LNCaP clone FGC (cell line): ENCODE data around the gene RHCG.

ENCODE experiments used
- DNase-seq: peaks from one replicate; pipeline ENCODE4 v3.0.0-alpha.2; 2011; ENCODE audit warnings: low read depth
- H3K4me3 ChIP-seq: 2 replicates; pipeline ENCODE4 v1.5.1; 2011; ENCODE audit warnings: mild to moderate bottlenecking, low read depth, low read length, control low read depth
- TF ChIP-seq, protein P1 (sequence below): IDR thresholded peaks from 2 replicates; pipeline ENCODE4 v1.5.1; 2012; ENCODE audit warnings: mild to moderate bottlenecking; ENCODE audit not compliant: control insufficient read depth, insufficient read depth; ENCODE audit errors: extremely low read depth

Gene RHCG

DNA sequence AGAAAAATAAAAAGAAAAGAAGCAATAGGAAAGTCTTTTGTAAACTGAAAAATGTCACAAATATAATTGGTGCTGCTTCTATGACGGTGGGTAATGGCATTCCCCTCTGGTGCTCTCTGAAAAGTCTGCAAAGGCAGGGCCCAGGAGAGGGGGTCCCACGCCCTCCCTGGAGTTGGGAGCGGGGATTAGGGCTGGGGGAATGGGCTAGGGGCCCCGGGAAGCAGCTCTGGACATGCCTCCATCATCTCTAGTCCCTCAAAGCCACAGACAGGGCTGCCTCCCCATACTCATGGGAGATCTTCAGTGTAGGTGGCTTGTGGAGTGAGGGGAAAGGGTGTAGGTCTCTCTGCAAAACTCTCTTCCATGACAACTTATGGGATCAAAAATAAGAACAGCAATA, 7.8 kb upstream of the RHCG start:
- TF ChIP-seq, protein P1, sequence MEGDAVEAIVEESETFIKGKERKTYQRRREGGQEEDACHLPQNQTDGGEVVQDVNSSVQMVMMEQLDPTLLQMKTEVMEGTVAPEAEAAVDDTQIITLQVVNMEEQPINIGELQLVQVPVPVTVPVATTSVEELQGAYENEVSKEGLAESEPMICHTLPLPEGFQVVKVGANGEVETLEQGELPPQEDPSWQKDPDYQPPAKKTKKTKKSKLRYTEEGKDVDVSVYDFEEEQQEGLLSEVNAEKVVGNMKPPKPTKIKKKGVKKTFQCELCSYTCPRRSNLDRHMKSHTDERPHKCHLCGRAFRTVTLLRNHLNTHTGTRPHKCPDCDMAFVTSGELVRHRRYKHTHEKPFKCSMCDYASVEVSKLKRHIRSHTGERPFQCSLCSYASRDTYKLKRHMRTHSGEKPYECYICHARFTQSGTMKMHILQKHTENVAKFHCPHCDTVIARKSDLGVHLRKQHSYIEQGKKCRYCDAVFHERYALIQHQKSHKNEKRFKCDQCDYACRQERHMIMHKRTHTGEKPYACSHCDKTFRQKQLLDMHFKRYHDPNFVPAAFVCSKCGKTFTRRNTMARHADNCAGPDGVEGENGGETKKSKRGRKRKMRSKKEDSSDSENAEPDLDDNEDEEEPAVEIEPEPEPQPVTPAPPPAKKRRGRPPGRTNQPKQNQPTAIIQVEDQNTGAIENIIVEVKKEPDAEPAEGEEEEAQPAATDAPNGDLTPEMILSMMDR: no peak
- DNase-seq: no peak
- H3K4me3 ChIP-seq: no peak overlapping the region

DNA sequence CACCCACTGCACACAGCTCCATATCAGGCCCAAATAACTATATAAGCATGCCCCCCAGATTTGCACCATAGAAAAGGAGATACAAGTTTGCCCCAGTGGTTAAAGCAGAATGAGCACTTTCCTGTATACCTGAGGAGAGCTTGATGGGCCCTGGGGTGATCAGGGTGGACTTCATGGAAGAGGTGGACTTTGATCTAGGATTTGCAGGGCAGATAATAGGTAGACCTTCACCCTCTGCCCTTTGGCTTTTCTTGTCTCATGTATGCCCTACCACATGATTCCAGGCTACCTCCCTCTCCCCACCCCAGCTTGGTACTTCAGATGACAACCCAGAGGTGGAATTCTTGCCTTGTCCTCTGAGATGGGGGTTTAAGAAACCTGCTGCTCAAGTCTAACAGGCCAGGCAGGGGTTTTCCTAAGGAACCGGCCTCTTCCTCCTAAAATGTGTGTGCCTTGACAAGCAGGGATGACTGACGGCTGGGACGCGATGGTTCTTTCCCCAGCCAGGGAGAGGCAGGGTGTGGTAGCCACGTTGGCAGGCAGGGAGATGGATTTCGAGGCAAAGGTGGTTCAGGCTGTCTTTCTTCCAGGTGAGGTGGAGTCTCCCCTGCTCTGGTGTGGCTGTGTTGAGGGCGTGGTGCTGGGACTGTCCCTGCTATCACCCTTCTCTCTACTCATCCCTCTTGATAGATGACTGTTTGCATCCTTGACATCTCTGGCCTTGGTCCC, 6.6 kb upstream of the RHCG start:
- no peak for DNase-seq
- H3K4me3 ChIP-seq: no peak overlapping the region
- TF ChIP-seq, protein P1: no peak

DNA sequence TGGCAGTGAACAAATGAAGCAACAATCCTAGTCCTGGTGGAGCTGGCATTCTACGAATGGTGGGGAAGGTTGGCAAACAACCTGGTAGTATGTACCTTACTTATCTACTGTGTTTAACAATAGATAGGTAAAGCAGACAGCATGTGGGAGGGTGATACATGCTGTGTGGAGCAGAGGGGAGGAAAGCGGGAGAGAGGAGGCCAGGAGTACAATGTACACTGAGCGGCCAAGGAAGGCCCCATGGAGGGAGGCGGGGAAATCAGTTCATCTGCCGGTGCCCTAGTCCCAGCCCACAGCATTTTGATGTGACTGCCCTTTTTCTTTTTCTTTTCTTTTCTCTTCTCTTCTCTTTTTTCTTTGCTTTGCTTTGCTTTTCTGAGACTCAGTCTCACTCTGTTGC, 5.3 kb upstream of the RHCG start:
- no peak for DNase-seq
- TF ChIP-seq, protein P1: no peak

DNA sequence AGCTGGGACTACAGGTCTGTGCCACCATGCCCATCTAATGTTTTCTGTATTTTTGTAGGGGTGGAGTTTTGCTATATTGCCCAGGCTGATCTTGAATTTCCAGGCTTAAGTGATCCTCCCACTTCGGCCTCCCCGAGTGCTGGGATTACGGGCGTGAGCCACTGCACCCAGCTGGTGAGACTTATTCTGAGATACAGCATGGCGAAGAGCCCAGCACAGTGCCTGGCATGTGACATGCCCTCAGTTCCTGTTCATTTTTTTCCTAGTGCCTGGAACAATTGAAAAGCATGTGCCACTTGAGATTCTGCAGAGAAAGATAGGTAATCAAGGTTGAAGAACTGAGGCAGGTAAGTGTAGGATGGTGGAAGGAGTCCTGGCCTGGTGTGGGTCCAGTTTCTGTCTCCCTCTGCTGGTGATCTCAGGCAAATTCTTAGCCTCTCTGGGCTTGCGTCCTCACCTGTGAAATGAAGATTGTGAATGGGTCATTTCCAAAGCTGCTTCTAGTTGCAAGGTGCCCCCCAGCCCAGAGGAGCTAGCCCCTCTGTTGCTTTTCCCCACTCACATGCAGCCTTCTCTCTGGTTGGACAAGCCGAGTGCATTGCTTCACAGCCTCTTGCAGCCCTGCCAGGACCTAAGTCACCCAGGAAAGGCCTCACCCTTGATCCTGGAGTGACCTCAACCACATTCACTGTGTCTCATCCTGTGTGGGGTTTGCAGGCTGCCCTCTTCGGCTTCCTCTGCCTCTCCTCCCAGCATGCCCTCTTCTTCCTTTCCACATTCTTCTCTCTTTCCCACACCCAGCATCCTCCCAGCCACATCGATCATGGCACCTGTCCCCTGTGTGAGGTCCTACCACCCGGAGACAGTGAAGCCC, 4.3 kb upstream of the RHCG start:
- no peak for DNase-seq
- H3K4me3 ChIP-seq: no peak overlapping the region

More for the DNA sequence above, 5.3 kb upstream of the RHCG start:
- H3K4me3 ChIP-seq: no peak overlapping the region

DNA sequence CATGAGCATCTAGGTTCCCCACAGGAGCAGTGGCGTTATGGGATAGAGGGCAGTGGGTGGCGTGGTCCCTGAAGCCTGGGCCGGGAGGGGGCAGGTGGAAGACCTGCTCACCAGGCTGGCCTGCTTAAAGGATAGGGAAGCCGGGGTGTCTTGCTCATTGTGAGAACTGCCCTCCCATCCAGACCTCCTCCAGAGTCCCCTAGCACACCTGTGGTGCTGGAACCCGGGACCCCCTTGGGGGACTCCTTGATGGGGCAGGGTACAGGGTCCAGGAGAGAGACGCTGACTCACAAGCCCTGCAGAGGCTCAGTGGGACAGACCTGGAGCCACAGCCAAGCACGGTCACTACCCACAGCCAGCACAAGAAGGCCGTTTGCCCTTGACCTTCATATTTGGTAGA, 2.8 kb upstream of the RHCG start:
- TF ChIP-seq, protein P1: no peak
- no peak for DNase-seq
- H3K4me3 ChIP-seq: no peak overlapping the region

More for the DNA sequence above, 4.3 kb upstream of the RHCG start:
- TF ChIP-seq, protein P1: peak; percentile 30; the same call in 1 of the 2 replicates

DNA sequence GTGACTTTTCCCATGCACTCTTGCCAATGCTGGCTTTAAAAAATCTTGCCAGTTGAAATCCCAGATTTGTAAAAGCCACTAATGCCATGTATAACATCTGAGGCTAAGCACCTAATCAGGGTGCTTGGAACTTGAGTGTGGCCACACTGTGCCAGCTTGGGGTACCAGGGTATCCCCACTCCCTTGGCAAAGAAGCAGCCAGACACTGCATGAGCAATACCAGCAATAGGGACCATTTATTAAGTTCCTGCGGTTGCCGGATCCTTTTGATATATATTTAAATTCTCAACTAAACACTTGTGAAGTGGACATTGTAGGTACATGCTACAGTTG, 2.2 kb upstream of the RHCG start:
- TF ChIP-seq, protein P1: no peak

More for the DNA sequence above, 2.2 kb upstream of the RHCG start:
- no peak overlapping the region for H3K4me3 ChIP-seq
- no peak for DNase-seq
